DMS153 treated with DMSO at 0.1 percent for 48 hours (cell line): ENCODE results near the gene GPATCH2L.

ENCODE experiments used
- DNase-seq: peaks from one replicate; lab custom pipeline; 2025; ENCODE audit not compliant: unreplicated experiment; lab: John Stamatoyannopoulos, UW

Gene GPATCH2L

GRCh38 chr14:76195003-76195402 lies 43.3 kb downstream of the GPATCH2L start:
- no peak for DNase-seq

- no peak for DNase-seq
Observed at GRCh38 chr14:76196980-76197695, 45.4 kb downstream of the GPATCH2L start.

GRCh38 chr14:76201162-76201561 lies 49.4 kb downstream of the GPATCH2L start:
- no peak for DNase-seq

- no peak for DNase-seq
Observed at GRCh38 chr14:76203086-76204001, 51.6 kb downstream of the GPATCH2L start.

- no peak for DNase-seq
Observed at GRCh38 chr14:76204461-76205230, 52.9 kb downstream of the GPATCH2L start.

GRCh38 chr14:76205708-76206107 lies 54.0 kb downstream of the GPATCH2L start:
- DNase-seq = no peak

GRCh38 chr14:76208340-76208739 lies 56.6 kb downstream of the GPATCH2L start:
- DNase-seq = no peak

- DNase-seq = no peak
Observed at GRCh38 chr14:76212242-76212641, 60.5 kb downstream of the GPATCH2L start.

GRCh38 chr14:76217179-76217578 lies 65.5 kb downstream of the GPATCH2L start:
- DNase-seq = no peak

- DNase-seq = no peak
Observed at GRCh38 chr14:76218662-76219061, 66.9 kb downstream of the GPATCH2L start.

- no peak for DNase-seq
Observed at GRCh38 chr14:76219873-76220272, 68.2 kb downstream of the GPATCH2L start.

GRCh38 chr14:76227450-76228050 lies 75.8 kb downstream of the GPATCH2L start:
- DNase-seq = no peak

GRCh38 chr14:76228138-76228537 lies 76.4 kb downstream of the GPATCH2L start:
- DNase-seq = no peak

GRCh38 chr14:76232800-76233199 lies 81.1 kb downstream of the GPATCH2L start:
- DNase-seq = no peak

GRCh38 chr14:76235628-76236027 lies 83.9 kb downstream of the GPATCH2L start:
- DNase-seq = no peak

GRCh38 chr14:76236172-76237130 lies 84.7 kb downstream of the GPATCH2L start:
- no peak for DNase-seq

GRCh38 chr14:76237349-76237990 lies 85.7 kb downstream of the GPATCH2L start:
- DNase-seq = no peak

- no peak for DNase-seq
Observed at GRCh38 chr14:76245097-76245496, 93.4 kb downstream of the GPATCH2L start.

- no peak for DNase-seq
Observed at GRCh38 chr14:76250302-76250701, 98.6 kb downstream of the GPATCH2L start.
